PC-9 (cell line): Measurements from ENCODE around the gene NOTCH3. TPM values are rescaled to one million over a fixed set of nuclear protein-coding genes. Genes with fewer than 3 reads are reported as not detected.

ENCODE experiments used
- BruUV-seq: library from RNA; stranded (reverse); fragments of 400-500 nt; replicated peaks from 2 replicates; lab custom pipeline; 2021; lab: Mats Ljungman, UMichigan
- CTCF ChIA-PET: fragments of 300-600 bp; sonication (Branson Sonifier 250); formaldehyde crosslinking; loops from one replicate; lab custom pipeline; 2022; ENCODE audit warnings: antibody characterized with exemption; lab: Charles Lee
- POLR2A ChIA-PET: fragments of 300-600 bp; sonication (Branson Sonifier 250); formaldehyde crosslinking; loops from one replicate; lab custom pipeline; 2022; ENCODE audit warnings: antibody characterized with exemption; ENCODE audit not compliant: unreplicated experiment; lab: Charles Lee
- DNase-seq, 2 experiments: peaks; one replicate each; pipeline versions ENCODE4 v3.0.0 to v3.0.0-alpha.2; 2015 to 2022; ENCODE audit warnings: mixed read lengths in 1 of 2
- H2AFZ ChIP-seq: fragments of 200-600 bp; sonication (generic); 2 replicates; pipeline ENCODE4 v1.8.1; 2017; ENCODE audit warnings: antibody characterized with exemption
- H3F3A ChIP-seq: fragments of 200-600 bp; sonication (generic); 2 replicates; pipeline ENCODE4 v1.8.1; 2017; ENCODE audit warnings: antibody characterized with exemption, mild to moderate bottlenecking, low read depth; ENCODE audit not compliant: insufficient read depth
- H3K27ac ChIP-seq: fragments of 200-600 bp; sonication (generic); 2 replicates; pipeline ENCODE4 v1.6.1; 2016; ENCODE audit warnings: mixed run types
- H3K27me3 ChIP-seq: fragments of 200-600 bp; sonication (generic); 2 replicates; pipeline ENCODE4 v1.6.1; 2016; ENCODE audit warnings: low read depth, mixed run types; ENCODE audit not compliant: insufficient read depth
- H3K36me3 ChIP-seq: fragments of 200-600 bp; sonication (generic); 2 replicates; pipeline ENCODE4 v1.6.1; 2016; ENCODE audit warnings: low read depth, mixed run types
- H3K4me1 ChIP-seq: fragments of 200-600 bp; sonication (generic); replicated peaks from 2 replicates; pipeline ENCODE4 v1.6.1; 2016; ENCODE audit warnings: mixed run types; ENCODE audit not compliant: insufficient read depth
- H3K4me2 ChIP-seq: fragments of 200-600 bp; sonication (generic); 2 replicates; pipeline ENCODE4 v1.6.1; 2017; ENCODE audit warnings: mixed run types
- H3K4me3 ChIP-seq: fragments of 200-600 bp; sonication (generic); 2 replicates; pipeline ENCODE4 v1.6.1; 2016; ENCODE audit warnings: mixed run types
- H3K79me2 ChIP-seq: fragments of 200-600 bp; sonication (generic); 2 replicates; pipeline ENCODE4 v1.6.1; 2017; ENCODE audit warnings: low read depth, mixed run types
- H3K9me2 ChIP-seq: fragments of 200-600 bp; sonication (generic); 2 replicates; pipeline ENCODE4 v1.8.1; 2017; ENCODE audit warnings: mild to moderate bottlenecking; ENCODE audit not compliant: insufficient read depth
- H3K9me3 ChIP-seq: fragments of 200-600 bp; sonication (generic); 2 replicates; pipeline ENCODE4 v1.8.1; 2016; ENCODE audit warnings: low read depth; ENCODE audit not compliant: insufficient read depth
- H4K20me1 ChIP-seq: fragments of 200-600 bp; sonication (generic); 2 replicates; pipeline ENCODE4 v1.8.1; 2017; ENCODE audit not compliant: insufficient read depth
- CTCF ChIP-seq: fragments of 200-600 bp; sonication (generic); conservative IDR thresholded peaks from 2 replicates; pipeline ENCODE4 v1.6.1; 2017; ENCODE audit warnings: mixed run types, antibody characterized with exemption, mild to moderate bottlenecking, moderate library complexity
- EZH2 ChIP-seq: fragments of 200-600 bp; sonication (generic); IDR thresholded peaks from 2 replicates; pipeline ENCODE4 v1.8.0; 2017; ENCODE audit warnings: antibody characterized with exemption, low read depth
- intact Hi-C: fragments of 100-400 bp; cut with micrococcal nuclease; formaldehyde crosslinking; loops from one replicate; pipeline ENCODE4 v1.10.0; 2022; ENCODE audit not compliant: unreplicated experiment
- total RNA-seq: library from RNA; stranded (reverse); gene quantifications from 2 replicates; pipeline ENCODE4 v1.2.3, GENCODE V29; 2021

Gene NOTCH3
- total RNA-seq, 1 experiment from 2014 or later: 115 TPM

- Histone ChIP-seq H3K4me3 (peak overlapping the region; percentile 88), H2AFZ (no peak overlapping the region), H3K27ac (peak overlapping the region; percentile 75), H4K20me1 (peaks cover 33% of the 10 kb centered on the region), H3K27me3 (no peaks in the 10 kb centered on the region), H3F3A (peaks cover 47% of the 10 kb centered on the region), H3K4me2 (peak overlapping the region; percentile 79), H3K79me2 (peaks cover 50% of the 10 kb centered on the region), H3K9me3 (no peaks in the 10 kb centered on the region), H3K4me1 (peaks cover 49% of the 10 kb centered on the region), H3K9me2 (no peaks in the 10 kb centered on the region), H3K36me3 (peaks cover 27% of the 10 kb centered on the region; the same call in 1 of the 2 replicates)
- ChIA-PET CTCF (interaction anchor here (0.6 to 0.7 kb wide), 2 partner anchors 36 to 94 kb away, joined by 3 to 5 read pairs; no protein-coding TSS in a partner anchor), POLR2A (no interaction called here)
- intact Hi-C loops: loop anchor here (5.0 kb wide), 1 partner anchor 53 kb away; no protein-coding TSS in a partner anchor
- no peak for DNase-seq
- TSS peak; percentile 23 for BruUV-seq
- no peak for TF ChIP-seq CTCF
- TF ChIP-seq EZH2: no peak
These were observed 1.7 kb downstream of the NOTCH3 start for GRCh38 chr19:15198951-15199660.

DNA sequence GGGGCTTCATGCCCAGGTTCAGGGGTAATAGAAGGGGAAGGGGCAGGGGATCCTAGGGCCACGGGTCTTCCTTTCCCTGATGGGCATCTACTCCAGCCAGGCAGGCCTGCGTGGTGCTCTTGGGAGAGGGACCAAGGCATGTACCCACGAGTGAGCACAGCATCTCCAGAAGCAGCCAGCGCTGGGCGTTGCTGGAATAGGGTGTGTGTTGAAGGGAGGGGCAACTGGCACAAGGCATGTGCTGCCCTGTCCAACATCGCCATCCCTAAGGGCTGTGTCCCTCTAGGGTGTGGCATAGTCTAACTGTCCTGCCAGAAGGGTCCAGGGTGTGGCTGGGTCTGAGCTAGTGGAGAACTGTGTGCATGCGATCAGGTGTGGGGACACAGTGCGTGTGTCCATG, 2.9 kb downstream of the NOTCH3 start:
- H4K20me1 ChIP-seq: peaks cover 42% of the 10 kb centered on the region
- TF ChIP-seq CTCF: no peak
- no peak for TF ChIP-seq EZH2
- 0 out of 2 replicates have a peak overlapping the region, but pooled peaks have one; percentile 14 for H3K4me2 ChIP-seq
- no peak overlapping the region for H3K27ac ChIP-seq
- intact Hi-C loops: loop anchor here (5.0 kb wide), 1 partner anchor 54 kb away; no protein-coding TSS in a partner anchor
- peaks cover 61% of the 10 kb centered on the region for H3K79me2 ChIP-seq
- H3K9me2 ChIP-seq: no peaks in the 10 kb centered on the region
- H2AFZ ChIP-seq: no peak overlapping the region
- DNase-seq: no peak
- ChIA-PET CTCF (interaction anchor here (0.5 kb wide), 1 partner anchor 652 kb away, joined by 4 read pairs; no protein-coding TSS in a partner anchor), POLR2A (interaction anchor here (0.7 kb wide), 1 partner anchor 716 kb away, joined by 4 read pairs; no protein-coding TSS in a partner anchor)
- peaks cover 45% of the 10 kb centered on the region for H3F3A ChIP-seq
- H3K4me1 ChIP-seq: peaks cover 49% of the 10 kb centered on the region
- no peak overlapping the region for H3K4me3 ChIP-seq
- peaks cover 33% of the 10 kb centered on the region for H3K36me3 ChIP-seq
- BruUV-seq: no TSS peak
- no peaks in the 10 kb centered on the region for H3K27me3 ChIP-seq
- H3K9me3 ChIP-seq: no peaks in the 10 kb centered on the region

- BruUV-seq: no TSS peak
- H3K9me3 ChIP-seq: no peaks in the 10 kb centered on the region
These were observed 3.4 kb downstream of the NOTCH3 start for GRCh38 chr19:15197275-15197941.

More at GRCh38 chr19:15197275-15197941, 3.4 kb downstream of the NOTCH3 start:
- Histone ChIP-seq H3K4me1 (peaks cover 49% of the 10 kb centered on the region), H3K79me2 (peaks cover 67% of the 10 kb centered on the region), H3K27ac (peak overlapping the region; percentile 82; the same call in 1 of the 2 replicates), H2AFZ (no peak overlapping the region), H3K27me3 (no peaks in the 10 kb centered on the region), H3K4me2 (no peak overlapping the region; the same call in 1 of the 2 replicates), H4K20me1 (peaks cover 47% of the 10 kb centered on the region), H3K4me3 (no peak overlapping the region), H3F3A (peaks cover 45% of the 10 kb centered on the region), H3K9me2 (no peaks in the 10 kb centered on the region), H3K36me3 (peaks cover 39% of the 10 kb centered on the region)
- ChIA-PET CTCF (interaction anchor here (0.5 kb wide), 1 partner anchor 652 kb away, joined by 4 read pairs; no protein-coding TSS in a partner anchor), POLR2A (no interaction called here)
- intact Hi-C loops: loop anchor here (5.0 kb wide), 1 partner anchor 55 kb away; no protein-coding TSS in a partner anchor
- no peak for TF ChIP-seq EZH2
- TF ChIP-seq CTCF: no peak
- no peak for DNase-seq
